Skeletal muscle tissue (tissue), 4 donors: Measurements from ENCODE around the gene CBL. TPM values are rescaled to one million over a fixed set of nuclear protein-coding genes. Genes with fewer than 3 reads are reported as not detected.
"Not testable (repeated sequence)": the region's sequence is repeated elsewhere in the genome, so short reads cannot be mapped to it uniquely, and the experiment has no call there.

Experiments
- H3K27ac ChIP-seq: one replicate; pipeline ENCODE4 v1.7.0; 2013; ENCODE audit warnings: mild to moderate bottlenecking, low read depth, low read length, inconsistent platforms
- H3K27me3 ChIP-seq, 3 donors: one replicate each; pipeline ENCODE4 v1.7.0; 2013; ENCODE audit warnings: low read length in 3 of 3; ENCODE audit not compliant: control insufficient read depth in 3 of 3, insufficient read depth in 3 of 3
- H3K36me3 ChIP-seq, 3 donors: one replicate each; pipeline ENCODE4 v1.7.0; 2013; ENCODE audit warnings: low read length in 3 of 3; ENCODE audit not compliant: control insufficient read depth in 3 of 3, insufficient read depth in 3 of 3
- H3K4me1 ChIP-seq, 3 donors: one replicate each; pipeline ENCODE4 v1.7.0; 2013; ENCODE audit warnings: low read length in 3 of 3, mild to moderate bottlenecking in 3 of 3; ENCODE audit not compliant: control insufficient read depth in 3 of 3, insufficient read depth in 3 of 3
- H3K4me3 ChIP-seq, 3 donors: one replicate each; pipeline ENCODE4 v1.7.0; 2013; ENCODE audit warnings: low read length in 3 of 3
- H3K9ac ChIP-seq, 3 donors: one replicate each; pipeline ENCODE4 v1.7.0; 2013; ENCODE audit warnings: low read length in 3 of 3, mild to moderate bottlenecking in 3 of 3, moderate library complexity in 2 of 3, low read depth in 1 of 3
- H3K9me3 ChIP-seq, 3 donors: one replicate each; pipeline ENCODE4 v1.7.0; 2013; ENCODE audit warnings: low read length in 3 of 3; ENCODE audit not compliant: control insufficient read depth in 3 of 3
- total RNA-seq: library from RNA; depleted of rRNA; stranded (reverse); fragments of >200 nt; gene quantifications from one replicate; pipeline ENCODE4 v1.2.3, GENCODE V29; 2014
- donor health status: Osteomylitis.

CBL gene
- total RNA-seq, 1 donor from 2014 or later: 9.9 TPM

GRCh38 chr11:119181677-119182412 is 24.3 kb upstream of the CBL start:
- Histone ChIP-seq H3K9me3 (no peaks in the 10 kb centered on the region), H3K27ac (no peak overlapping the region), H3K4me1 (no peaks in the 10 kb centered on the region), H3K27me3 (peaks cover 0 to 8% (median 6%) of the 10 kb centered on the region in 3 donors), H3K36me3 (peaks cover 28 to 35% (median 31%) of the 10 kb centered on the region in 3 donors), H3K4me3 (no peak overlapping the region), H3K9ac (no peak overlapping the region)

DNA sequence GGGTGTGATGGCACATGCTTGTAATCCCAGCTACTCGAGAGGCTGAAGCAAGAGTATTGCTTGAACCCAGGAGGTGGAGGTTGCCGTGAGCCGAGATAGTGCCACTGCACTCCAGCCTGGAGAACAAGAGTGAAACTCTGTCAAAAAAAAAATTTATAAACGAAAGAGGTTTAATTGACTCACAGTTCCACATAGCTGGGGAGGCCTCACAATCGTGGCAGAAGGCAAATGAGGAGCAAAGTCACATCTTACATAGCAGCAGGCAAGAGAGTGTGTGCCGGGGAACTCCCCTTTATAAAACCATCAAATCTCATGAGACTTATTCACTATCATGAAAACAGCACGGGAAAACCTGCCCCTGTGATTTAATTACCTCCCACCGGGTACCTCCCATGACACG is 21.7 kb upstream of the CBL start:
- peaks cover 24 to 29% (median 26%) of the 10 kb centered on the region in 3 donors for H3K36me3 ChIP-seq
- H3K4me1 ChIP-seq, H3K9ac ChIP-seq, H3K9me3 ChIP-seq, H3K27ac ChIP-seq, H3K4me3 ChIP-seq: not testable (repeated sequence)
- peaks cover 0 to 15% (median 6%) of the 10 kb centered on the region in 3 donors for H3K27me3 ChIP-seq

- H3K36me3 ChIP-seq: peaks cover 13 to 21% (median 14%) of the 10 kb centered on the region in 3 donors
- no peaks in the 10 kb centered on the region for H3K9me3 ChIP-seq
- no peak overlapping the region for H3K9ac ChIP-seq
- H3K4me1 ChIP-seq: no peaks in the 10 kb centered on the region
- H3K27me3 ChIP-seq: peaks cover 0 to 15% (median 6%) of the 10 kb centered on the region in 3 donors
- H3K27ac ChIP-seq: no peak overlapping the region
- no peak overlapping the region for H3K4me3 ChIP-seq
Measured at GRCh38 chr11:119185981-119186634, 20.0 kb upstream of the CBL start.

- Histone ChIP-seq H3K27ac (no peak overlapping the region), H3K27me3 (peaks cover 0 to 15% (median 6%) of the 10 kb centered on the region in 3 donors), H3K9ac (no peak overlapping the region), H3K4me1 (no peaks in the 10 kb centered on the region), H3K4me3 (no peak overlapping the region), H3K36me3 (peaks cover 4 to 10% (median 6%) of the 10 kb centered on the region in 3 donors), H3K9me3 (no peaks in the 10 kb centered on the region)
Measured at GRCh38 chr11:119187123-119187892, 18.8 kb upstream of the CBL start.

DNA sequence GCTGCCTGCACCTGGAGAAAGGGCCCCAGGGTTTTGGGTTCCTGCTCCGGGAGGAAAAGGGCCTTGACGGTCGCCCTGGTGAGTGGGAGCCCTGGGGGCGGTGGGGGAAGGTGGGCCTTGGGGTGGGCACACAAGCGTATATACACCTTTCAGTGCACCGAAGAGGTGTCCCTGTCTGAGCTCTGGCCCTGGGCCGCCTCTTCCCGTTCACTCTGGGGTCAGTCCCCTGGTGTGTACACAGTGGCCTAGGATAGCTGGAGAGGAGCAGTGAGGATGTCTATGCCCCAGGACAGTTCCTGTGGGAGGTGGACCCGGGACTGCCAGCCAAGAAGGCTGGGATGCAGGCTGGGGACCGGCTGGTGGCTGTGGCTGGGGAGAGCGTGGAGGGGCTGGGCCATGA is 18.1 kb upstream of the CBL start:
- Histone ChIP-seq H3K9ac (no peak overlapping the region), H3K27me3 (peaks cover 0 to 15% (median 6%) of the 10 kb centered on the region in 3 donors), H3K4me3 (no peak overlapping the region), H3K36me3 (peaks cover 4 to 8% (median 5%) of the 10 kb centered on the region in 3 donors), H3K4me1 (no peaks in the 10 kb centered on the region), H3K27ac (no peak overlapping the region), H3K9me3 (no peaks in the 10 kb centered on the region)

DNA sequence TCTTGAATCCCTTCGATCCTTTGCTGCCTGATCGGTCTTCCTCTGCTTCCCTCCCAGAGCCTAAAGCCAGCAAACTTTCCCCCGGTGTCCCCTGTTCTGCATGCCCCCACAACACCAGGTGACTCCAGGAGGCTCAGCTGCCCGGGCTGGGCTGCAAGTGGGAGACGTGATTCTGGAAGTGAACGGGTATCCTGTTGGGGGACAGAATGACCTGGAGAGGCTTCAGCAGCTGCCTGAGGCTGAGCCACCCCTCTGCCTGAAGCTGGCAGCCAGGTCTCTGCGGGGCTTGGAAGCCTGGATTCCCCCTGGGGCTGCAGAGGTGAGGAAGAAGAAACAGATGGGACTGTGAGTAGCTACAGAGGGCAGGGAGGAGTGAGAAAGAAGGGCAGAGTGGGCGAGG is 17.3 kb upstream of the CBL start:
- Histone ChIP-seq H3K4me1 (no peaks in the 10 kb centered on the region), H3K36me3 (peaks cover 0 to 1% (median under 1%) of the 10 kb centered on the region in 3 donors), H3K27me3 (peaks cover 0 to 15% (median 6%) of the 10 kb centered on the region in 3 donors), H3K9me3 (no peaks in the 10 kb centered on the region), H3K9ac (no peak overlapping the region), H3K4me3 (no peak overlapping the region), H3K27ac (no peak overlapping the region)

- H3K36me3 ChIP-seq: no peaks in the 10 kb centered on the region
- no peaks in the 10 kb centered on the region for H3K4me1 ChIP-seq
- H3K27ac ChIP-seq: no peak overlapping the region
- peaks cover 0 to 15% (median 6%) of the 10 kb centered on the region in 3 donors for H3K27me3 ChIP-seq
- H3K4me3 ChIP-seq: no peak overlapping the region
- H3K9me3 ChIP-seq: no peaks in the 10 kb centered on the region
- H3K9ac ChIP-seq: no peak overlapping the region
Measured at GRCh38 chr11:119189393-119189792, 16.7 kb upstream of the CBL start.

DNA sequence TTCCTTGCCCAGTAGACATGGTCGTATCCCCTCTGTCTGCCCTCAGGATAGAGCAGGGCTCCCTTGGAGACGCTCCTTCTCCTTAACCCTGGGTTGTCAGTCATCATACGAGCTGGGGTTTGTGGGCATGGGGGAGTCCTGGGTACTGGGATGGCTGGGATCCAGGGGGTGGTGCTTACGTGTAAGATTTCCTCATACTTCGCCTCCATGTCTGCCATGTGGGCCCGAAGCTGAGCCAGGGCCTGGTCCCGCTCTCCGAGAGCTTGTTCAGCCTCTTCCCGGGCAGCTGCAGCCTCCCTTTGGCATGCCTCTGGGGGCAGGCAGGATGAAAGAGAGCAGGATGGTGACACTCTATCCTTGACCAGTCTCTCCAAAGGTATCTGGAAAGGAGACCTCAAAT is 15.6 kb upstream of the CBL start:
- no peak overlapping the region for H3K4me3 ChIP-seq
- no peaks in the 10 kb centered on the region for H3K36me3 ChIP-seq
- no peak overlapping the region for H3K9ac ChIP-seq

DNA sequence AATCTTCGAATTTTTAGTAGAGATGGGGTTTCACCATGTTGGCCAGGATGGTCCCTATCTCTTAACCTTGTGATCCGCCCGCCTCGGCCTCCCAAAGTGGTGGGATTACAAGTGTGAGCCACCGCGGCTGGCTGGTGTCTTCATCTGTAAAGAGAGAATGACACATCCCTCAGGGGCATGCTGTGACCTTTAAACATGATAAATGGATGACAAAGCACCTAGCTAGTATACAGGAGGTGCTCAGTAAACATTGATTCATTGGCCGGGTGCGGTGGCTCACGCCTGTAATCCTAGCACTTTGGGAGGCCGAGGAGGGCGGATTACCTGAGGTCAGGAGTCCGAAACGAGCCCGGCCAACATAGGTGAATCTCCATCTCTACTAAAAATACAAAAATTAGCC is 14.9 kb upstream of the CBL start:
- not testable (repeated sequence) for H3K4me3 ChIP-seq, H3K27ac ChIP-seq, H3K9me3 ChIP-seq, H3K36me3 ChIP-seq, H3K4me1 ChIP-seq, H3K9ac ChIP-seq
- H3K27me3 ChIP-seq: peaks cover 0 to 10% (median 4%) of the 10 kb centered on the region in 3 donors

More for the DNA sequence above, 15.6 kb upstream of the CBL start:
- H3K9me3 ChIP-seq: no peaks in the 10 kb centered on the region
- no peaks in the 10 kb centered on the region for H3K4me1 ChIP-seq
- no peak overlapping the region for H3K27ac ChIP-seq
- peaks cover 0 to 15% (median 6%) of the 10 kb centered on the region in 3 donors for H3K27me3 ChIP-seq
